K562 (cell line): Measurements from ENCODE around the gene BLTP3A. TPM values are rescaled to one million over a fixed set of nuclear protein-coding genes. Genes with fewer than 3 reads are reported as not detected.
"Not testable (repeated sequence)": the region's sequence is repeated elsewhere in the genome, so short reads cannot be mapped to it uniquely, and the experiment has no call there.

Experiments
- ATAC-seq: fragments of 200-7000 bp; cut with Tn5 transposase; 3 replicates; pipeline ENCODE4 v1.9.1; 2020; ENCODE audit warnings: moderate library complexity
- BruUV-seq: library from RNA; stranded (reverse); fragments of 400-500 nt; replicated peaks from 2 replicates; lab custom pipeline; 2021; lab: Mats Ljungman, UMichigan
- CTCF ChIA-PET: fragments of 300-600 bp; formaldehyde crosslinking; extraction: SDS; loops from one replicate; lab custom pipeline; 2021; ENCODE audit warnings: low intra/inter-chr PET ratio; lab: Yijun Ruan, JAX
- POLR2A ChIA-PET: fragments of 300-600, 350-650 bp; sonication (Branson Sonifier 250); formaldehyde crosslinking; extraction: SDS; loops from one replicate; lab custom pipeline; 2021; ENCODE audit warnings: antibody characterized with exemption, inconsistent platforms; lab: Yijun Ruan, JAX
- DNase-seq, 4 experiments: peaks; one replicate each; pipeline versions ENCODE4 v3.0.0 to v3.0.0-alpha.2; 2011 to 2018; ENCODE audit warnings: low spot score in 3 of 4, mixed read lengths in 3 of 4; ENCODE audit errors: extremely low read depth in 1 of 4
- FAIRE-seq: peaks from 2 replicates; lab custom pipeline; 2011; peaks lifted over from hg19 to GRCh38; lab: Jason Lieb, UNC
- H2AFZ ChIP-seq: 2 replicates; pipeline ENCODE4 v1.6.0; 2011; ENCODE audit warnings: low read depth, low read length, control low read depth, inconsistent platforms
- H3K27ac ChIP-seq: fragments of 200-600 bp; 3 replicates; pipeline ENCODE4 v1.8.0; 2011; ENCODE audit warnings: low read depth, mild to moderate bottlenecking, control low read depth, inconsistent platforms, low read length, moderate library complexity, mixed read lengths; ENCODE audit errors: extremely low read depth
- H3K27me3 ChIP-seq, 2 experiments: fragments of 300-600 bp in 1 of 2; 2 replicates in 1 of 2; 3 replicates in 1 of 2; pipeline versions ENCODE4 v1.6.0 to v1.8.0; 2011; ENCODE audit warnings: inconsistent platforms in 2 of 2, low read length in 2 of 2, mild to moderate bottlenecking in 1 of 2, mixed read lengths in 1 of 2, moderate library complexity in 1 of 2; ENCODE audit not compliant: control insufficient read depth in 2 of 2, insufficient read depth in 2 of 2
- H3K36me3 ChIP-seq: fragments of 300-600 bp; 3 replicates; pipeline ENCODE4 v1.8.0; 2011; ENCODE audit warnings: mild to moderate bottlenecking, low read length, inconsistent platforms; ENCODE audit not compliant: control insufficient read depth, insufficient read depth
- H3K4me1 ChIP-seq, 2 experiments: fragments of 200-600 bp in 1 of 2; replicated peaks in 1 of 2; 2 replicates in 1 of 2; 3 replicates in 1 of 2; pipeline versions ENCODE4 v1.5.1 to v1.8.0; 2011; ENCODE audit warnings: inconsistent platforms in 2 of 2, low read length in 2 of 2, mild to moderate bottlenecking in 1 of 2, mixed read lengths in 1 of 2, moderate library complexity in 1 of 2; ENCODE audit not compliant: control insufficient read depth in 2 of 2, insufficient read depth in 2 of 2
- H3K4me2 ChIP-seq: 2 replicates; pipeline ENCODE4 v1.6.1; 2011; ENCODE audit warnings: low read length, control low read depth, inconsistent platforms, mixed read lengths; ENCODE audit not compliant: insufficient read depth
- H3K4me3 ChIP-seq: fragments of 200-600 bp; sonication (generic), shearing (Covaris generic); 2 replicates; pipeline ENCODE4 v1.5.1; 2016; ENCODE audit warnings: control low read depth, inconsistent platforms
- H3K79me2 ChIP-seq: fragments of 200-600 bp; 3 replicates; pipeline ENCODE4 v1.8.0; 2011; ENCODE audit warnings: low read length, inconsistent platforms; ENCODE audit not compliant: control insufficient read depth, insufficient read depth
- H3K9ac ChIP-seq, 2 experiments: 2 replicates each; pipeline versions ENCODE4 v1.6.0 to v1.6.1; 2011; ENCODE audit warnings: low read depth in 2 of 2, low read length in 2 of 2, control low read depth in 1 of 2, inconsistent platforms in 1 of 2, mild to moderate bottlenecking in 1 of 2, mixed read lengths in 1 of 2; ENCODE audit not compliant: insufficient read depth in 1 of 2
- H3K9me1 ChIP-seq: one replicate; pipeline ENCODE4 v1.6.0; 2011; ENCODE audit warnings: inconsistent platforms, mild to moderate bottlenecking, low read length, moderate library complexity; ENCODE audit not compliant: control insufficient read depth, insufficient read depth
- H3K9me3 ChIP-seq: replicated peaks from 2 replicates; pipeline ENCODE4 v1.5.1; 2011; ENCODE audit warnings: low read depth, low read length, inconsistent platforms; ENCODE audit not compliant: control insufficient read depth, insufficient read depth
- H4K20me1 ChIP-seq: replicated peaks from 2 replicates; pipeline ENCODE4 v1.6.1; 2011; ENCODE audit warnings: low read length, inconsistent platforms, mixed read lengths; ENCODE audit not compliant: control insufficient read depth, insufficient read depth
- BCLAF1 ChIP-seq, 2 experiments: fragments of 450-650 bp in 1 of 2; IDR thresholded peaks; 2 replicates each; pipeline ENCODE4 v1.6.1; 2011 to 2017; ENCODE audit warnings: low read depth in 2 of 2, antibody characterized with exemption in 1 of 2, borderline replicate concordance in 1 of 2, low read length in 1 of 2, mild to moderate bottlenecking in 1 of 2, mixed read lengths in 1 of 2; ENCODE audit not compliant: control insufficient read depth in 1 of 2
- BCOR ChIP-seq: fragments of 450-650 bp; IDR thresholded peaks from 2 replicates; pipeline ENCODE4 v1.6.1; 2016
- CREB3L1 ChIP-seq: fragments of 450-650 bp; IDR thresholded peaks from 2 replicates; pipeline ENCODE4 v1.6.1; 2014; ENCODE audit warnings: low read depth, mild to moderate bottlenecking, moderate library complexity, borderline replicate concordance
- DIDO1 ChIP-seq: fragments of 450-650 bp; IDR thresholded peaks from 2 replicates; pipeline ENCODE4 v1.6.1; 2016; ENCODE audit warnings: low read depth, missing biosample characterization, missing genetic modification characterization
- GABPB2 ChIP-seq: fragments of 250-450 bp; sonication (Bioruptor Pico); conservative IDR thresholded peaks from 2 replicates; pipeline ENCODE4 v1.5.1; 2021; ENCODE audit warnings: mild to moderate bottlenecking
- HNRNPH1 ChIP-seq: fragments of 200-400 bp; formaldehyde crosslinking; optimal IDR thresholded peaks from 2 replicates; pipeline ENCODE3; 2017; ENCODE audit warnings: low read depth, mild to moderate bottlenecking, low read length, moderate library complexity
- NFIC ChIP-seq: fragments of 450-650 bp; IDR thresholded peaks from 2 replicates; pipeline ENCODE4 v1.6.1; 2017; ENCODE audit warnings: mild to moderate bottlenecking, inconsistent platforms
- U2AF1 ChIP-seq: fragments of 200-400 bp; formaldehyde crosslinking; optimal IDR thresholded peaks from 2 replicates; pipeline ENCODE3; 2017; ENCODE audit warnings: mild to moderate bottlenecking, low read depth, low read length, moderate library complexity
- ZNF121 ChIP-seq: sonication (generic); formaldehyde crosslinking; conservative IDR thresholded peaks from 2 replicates; pipeline ENCODE4 v1.8.0; 2022; ENCODE audit warnings: missing genetic modification reagents
- WGBS: fragments of 100-300 bp; shearing (Covaris generic); methylation state at CpG from one replicate; pipeline ENCODE4 v1.1.6; 2016; ENCODE audit warnings: low coverage, mixed read lengths; ENCODE audit not compliant: insufficient coverage; ENCODE audit errors: missing lambda C conversion rate; 5-methylcytosine and 5-hydroxymethylcytosine counted together
- in situ Hi-C: fragments of 300-500 bp; cut with MboI; formaldehyde crosslinking; loops from 4 replicates; pipeline ENCODE4 v1.15.0; 2018; ENCODE audit warnings: inconsistent platforms, mixed read lengths
- intact Hi-C: fragments of 100-400 bp; cut with micrococcal nuclease; formaldehyde crosslinking; loops from 2 replicates; pipeline ENCODE4 v1.14.2; 2022
- polyA plus RNA-seq, 8 experiments: library from polyadenylated mRNA; depleted of rRNA in 4 of 8; stranded (reverse) in 5 of 8; unstranded in 3 of 8; fragments of >200 nt; fragmentation: Nextera tagmentation in 2 of 8; fragmentation: Illumina TruSeq in 1 of 8; extraction: Ambion mirVana in 2 of 8; extraction: Trizol in 1 of 8; gene quantifications; 2 replicates each; pipeline versions ENCODE4 v1.2.1 to v1.2.3, GENCODE V29; 2011 to 2014; ENCODE audit warnings: inconsistent platforms in 1 of 8, missing spikeins in 1 of 8
- total RNA-seq, 7 experiments: library from RNA; depleted of rRNA in 6 of 7; stranded (reverse); fragments of >200 nt in 6 of 7; fragmentation: Illumina TruSeq in 2 of 7; extraction: Trizol in 2 of 7; gene quantifications; 2 replicates each; pipeline versions ENCODE4 v1.2.1 to v1.2.3, GENCODE V29; 2011 to 2021; ENCODE audit warnings: low replicate concordance in 1 of 7

The BLTP3A gene
- total and polyA plus RNA-seq, 9 of the 15 experiments (the other 6 are each of a cell fraction or from before 2014, with no cell fraction given) = 7.5 to 34.6 (median 15.5) TPM

DNA sequence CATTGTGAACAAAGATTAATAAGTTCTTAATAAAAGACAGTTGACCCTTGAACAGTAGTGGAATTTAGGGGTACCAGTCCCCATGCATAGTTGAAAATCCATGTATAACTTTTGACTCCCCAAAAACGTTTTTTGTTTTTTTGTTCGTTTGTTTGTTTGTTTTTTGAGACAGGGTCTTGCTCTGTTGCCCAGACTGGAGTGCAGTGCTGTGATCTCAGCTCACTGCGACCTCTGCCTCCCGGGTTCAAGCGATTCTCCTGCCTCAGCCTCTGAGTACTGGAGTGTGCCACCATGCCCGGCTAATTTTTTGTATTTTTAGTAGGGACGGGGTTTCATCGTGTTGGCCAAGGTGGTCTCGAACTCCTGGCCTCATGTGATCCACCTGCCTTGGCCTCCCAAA, 17.5 kb downstream of the BLTP3A start:
- H3K4me2 ChIP-seq, H3K9ac ChIP-seq, intact Hi-C loops, H3K4me3 ChIP-seq, H3K4me1 ChIP-seq, H3K36me3 ChIP-seq, DNase-seq, BruUV-seq, H3K9me1 ChIP-seq, ATAC-seq, in situ Hi-C loops, H3K27ac ChIP-seq, H3K27me3 ChIP-seq, FAIRE-seq, H3K9me3 ChIP-seq, POLR2A ChIA-PET, H2AFZ ChIP-seq: not testable (repeated sequence)
- CTCF ChIA-PET = interaction anchor here (0.6 kb wide), 1 partner anchor 17 kb away, joined by 4 read pairs; the partner anchor contains the start of gene BLTP3A
- peaks cover 55% of the 10 kb centered on the region for H3K79me2 ChIP-seq
- peaks cover 31% of the 10 kb centered on the region for H4K20me1 ChIP-seq
- 71% methylated on average over 9 of the region's 9 CpGs for WGBS
- TF ChIP-seq ZNF121 (CRISPR knock-in tag) = peak; percentile 66

GRCh38 chr6:34810017-34810882, 18.4 kb downstream of the BLTP3A start:
- Histone ChIP-seq H3K9me3 (no peaks in the 10 kb centered on the region), H3K9ac (no peak overlapping the region), H3K27ac (no peak overlapping the region), H3K4me2 (no peak overlapping the region), H2AFZ (no peak overlapping the region), H3K27me3 (no peaks in the 10 kb centered on the region), H3K9me1 (no peaks in the 10 kb centered on the region), H4K20me1 (peaks cover 34% of the 10 kb centered on the region; the same call in 1 of the 2 replicates), H3K79me2 (peaks cover 55% of the 10 kb centered on the region), H3K36me3 (no peaks in the 10 kb centered on the region; the same call in 2 of the 3 replicates), H3K4me3 (no peak overlapping the region), H3K4me1 (no peaks in the 10 kb centered on the region; a peak in 2 of 5 replicates)
- WGBS = 78% methylated on average over 10 of the region's 10 CpGs
- DNase-seq (no peak), ATAC-seq (no peak), FAIRE-seq (no peak)
- in situ Hi-C loops (no loop called here), intact Hi-C loops (no loop called here)
- POLR2A ChIA-PET = interaction anchor here (0.8 to 1.6 kb wide), 5 partner anchors 9 to 78 kb away, joined by 3 to 5 read pairs (median 4); partner anchors contain the start of genes BLTP3A and TAF11
- CTCF ChIA-PET = interaction anchor here (0.6 kb wide), 1 partner anchor 687 kb away, joined by 3 read pairs; the partner anchor contains the start of gene TEAD3
- BruUV-seq = no TSS peak
- no peak for TF ChIP-seq HNRNPH1
- TF ChIP-seq U2AF1 = no peak
- TF ChIP-seq BCLAF1 (IDR thresholded peaks at IDR 0.05; ENCODE audit: borderline replicate concordance in 1 of 2, control insufficient read depth in 1 of 2, low read depth in 2 of 2, low read length in 1 of 2) = no peak
- no peak for TF ChIP-seq DIDO1
- no peak for TF ChIP-seq NFIC
- no peak for TF ChIP-seq BCOR
- TF ChIP-seq CREB3L1 = no peak
- TF ChIP-seq GABPB2 (CRISPR knock-in tag) = no peak
